ENCODE data around the gene SOX5.

GRCh38 chr12:23756416-23756815, 193.1 kb downstream of the SOX5 start:
- no peak for TF ChIP-seq CTCF (IDR thresholded peaks at IDR 0.05; ENCODE audit: low read depth, low read length)
- TF ChIP-seq, protein P1, sequence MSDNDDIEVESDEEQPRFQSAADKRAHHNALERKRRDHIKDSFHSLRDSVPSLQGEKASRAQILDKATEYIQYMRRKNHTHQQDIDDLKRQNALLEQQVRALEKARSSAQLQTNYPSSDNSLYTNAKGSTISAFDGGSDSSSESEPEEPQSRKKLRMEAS (IDR thresholded peaks at IDR 0.05; ENCODE audit: low read depth, low read length), result no peak

Measured in NB4 (cell line).